Posterior cingulate gyrus (tissue), 11 donors: Measurements from ENCODE around the gene SEMA5A.
A peak's percentile ranks its signal among the peaks of the same experiment; 100 is the strongest.

ENCODE experiments used
- DNase-seq, 10 donors: peaks; one replicate each; pipeline versions ENCODE4 v3.0.0 to v3.0.0-alpha.2; 2020 to 2021; ENCODE audit warnings: mixed read lengths in 3 of 10
- intact Hi-C: fragments of 100-400 bp; cut with DNase I; formaldehyde crosslinking; loops from one replicate; pipeline ENCODE4 v1.15.1; 2023

The SEMA5A gene

DNA sequence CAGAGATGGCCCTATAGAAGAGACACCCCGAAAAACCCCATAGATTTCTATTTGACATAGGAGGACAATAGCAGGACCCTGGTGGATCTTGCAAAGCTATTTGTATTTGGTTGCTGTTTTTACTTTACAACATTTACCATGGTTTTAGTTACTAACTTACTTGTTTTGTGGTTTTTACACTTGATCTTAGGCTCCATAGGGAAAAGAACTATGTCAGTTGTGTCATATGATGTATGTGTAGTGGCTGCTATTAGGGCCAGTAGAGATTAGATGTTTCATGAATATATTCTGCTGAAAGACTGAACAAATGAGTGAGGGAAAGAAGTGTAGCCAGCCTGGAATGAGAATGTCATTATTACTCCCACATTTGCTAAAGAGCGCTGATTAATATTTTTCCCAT, 388.1 kb downstream of the SEMA5A start:
- DNase-seq: no peak
- intact Hi-C loops: loop anchor here (2.0 kb wide), 1 partner anchor 49 kb away; no protein-coding TSS in a partner anchor

DNA sequence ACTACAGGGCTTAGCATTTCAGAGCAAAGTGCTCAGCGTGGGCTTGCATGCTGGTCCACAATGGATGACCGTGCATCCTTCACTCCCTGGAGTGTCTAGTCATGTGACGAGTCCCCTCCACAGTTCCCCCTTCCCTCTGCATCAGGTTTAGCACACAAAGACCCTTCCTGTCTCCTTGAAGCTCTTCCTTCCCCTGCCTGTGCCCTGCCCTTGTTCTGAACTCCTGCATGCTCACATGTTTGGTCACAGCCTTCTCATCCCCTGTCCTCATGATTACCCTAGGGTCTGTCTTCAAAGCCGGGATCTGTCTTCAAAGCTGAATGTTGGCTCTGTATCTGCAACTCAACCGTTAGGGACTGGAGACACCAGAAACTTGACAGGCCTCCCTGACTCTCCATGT, 388.9 kb downstream of the SEMA5A start:
- intact Hi-C loops: no loop called here
- DNase-seq: no peak

DNA sequence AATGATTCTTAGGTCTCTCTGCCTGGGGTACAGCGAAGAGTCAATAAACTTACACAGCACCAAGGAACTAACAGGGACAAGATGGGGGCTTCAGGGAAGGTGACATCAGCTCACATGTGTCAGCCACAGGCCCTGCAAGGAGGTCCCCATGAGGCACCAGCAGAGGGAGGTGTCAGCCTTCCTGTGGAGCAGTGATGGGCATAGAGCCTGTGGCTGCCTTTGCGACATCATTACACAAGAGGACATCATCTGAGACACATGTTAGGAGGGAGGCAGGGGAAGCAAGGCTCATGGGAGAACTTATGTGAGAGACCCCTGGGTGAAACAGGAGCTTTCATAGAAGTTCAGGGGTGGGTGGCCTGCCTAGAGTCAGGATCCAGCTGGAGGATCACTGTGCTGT, 389.6 kb downstream of the SEMA5A start:
- intact Hi-C loops: no loop called here
- DNase-seq: peak in 9 of 10 donors; percentile 36 to 92 (median 61)

DNA sequence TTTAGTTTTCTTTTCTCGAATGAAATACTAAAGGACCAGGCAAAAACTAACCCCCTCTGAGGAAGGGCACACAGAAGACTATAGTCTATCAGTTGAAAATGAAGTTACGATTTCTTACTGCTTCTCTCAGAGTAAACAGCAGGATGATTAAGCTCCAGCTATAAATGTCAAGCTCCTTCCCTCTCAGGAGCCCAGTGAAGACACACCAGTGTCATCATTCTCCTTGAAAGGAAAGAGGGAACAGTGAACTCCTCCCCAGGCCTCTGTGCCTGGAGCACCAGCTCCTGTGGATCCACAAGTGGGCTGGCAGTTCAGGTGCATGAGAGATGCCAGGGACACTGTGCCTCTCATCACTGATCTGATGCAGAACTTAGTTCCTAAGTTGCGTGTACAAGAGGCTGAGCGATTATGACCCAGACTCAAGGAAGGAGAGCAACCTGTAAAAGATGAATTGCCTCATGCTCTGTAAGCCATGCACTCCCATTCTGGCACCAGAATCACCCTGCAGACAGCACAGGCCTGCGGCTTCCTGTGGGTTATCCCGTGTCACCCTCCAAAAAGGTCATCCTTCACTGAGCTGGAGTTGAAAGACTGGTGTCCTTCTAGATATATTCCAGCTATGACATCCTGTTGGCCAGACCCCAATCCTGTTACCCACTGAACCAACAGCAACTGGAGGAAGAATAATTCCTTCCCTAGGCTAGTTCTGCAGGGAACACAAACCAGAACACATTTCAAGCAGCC, 394.0 kb downstream of the SEMA5A start:
- intact Hi-C loops: no loop called here
- no peak for DNase-seq

DNA sequence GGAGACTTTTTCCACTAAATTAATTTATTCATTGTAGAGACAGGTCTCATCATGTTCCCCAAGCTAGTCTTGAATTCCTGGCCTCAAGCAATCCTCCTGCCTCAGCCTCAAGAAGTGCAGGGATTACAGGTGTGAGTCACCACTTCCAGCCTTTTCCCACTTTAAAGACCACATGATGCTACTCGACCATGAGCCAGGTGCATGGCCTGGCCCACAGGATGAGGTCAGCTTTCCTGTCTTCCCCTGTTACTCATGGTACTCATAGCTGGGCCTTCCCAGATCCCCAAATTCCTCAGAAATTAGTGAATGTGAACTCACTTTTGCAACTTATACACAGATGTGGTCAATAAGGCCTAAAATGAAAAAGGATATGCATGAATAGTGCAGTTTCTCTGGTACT, 395.9 kb downstream of the SEMA5A start:
- no peak for DNase-seq
- intact Hi-C loops: no loop called here

DNA sequence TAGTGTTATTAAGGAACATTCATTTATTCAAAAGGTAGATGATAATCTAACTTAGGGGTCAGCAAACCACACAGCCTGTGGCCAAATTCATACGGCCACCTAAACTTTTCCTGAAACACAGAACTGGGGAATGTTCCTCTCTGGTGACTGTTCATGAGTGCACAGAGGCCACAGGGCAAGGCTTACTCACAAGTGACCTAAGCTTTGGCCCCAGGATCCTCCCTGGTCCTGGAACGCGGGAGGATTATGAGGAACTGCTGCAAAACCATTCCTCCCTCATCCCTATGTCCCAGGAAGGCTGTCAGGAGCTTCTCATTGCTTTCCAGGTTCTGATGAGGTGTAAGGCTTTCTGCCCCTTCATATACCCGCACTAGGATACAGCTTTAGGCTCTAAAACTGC, 397.6 kb downstream of the SEMA5A start:
- DNase-seq: no peak
- intact Hi-C loops: no loop called here

DNA sequence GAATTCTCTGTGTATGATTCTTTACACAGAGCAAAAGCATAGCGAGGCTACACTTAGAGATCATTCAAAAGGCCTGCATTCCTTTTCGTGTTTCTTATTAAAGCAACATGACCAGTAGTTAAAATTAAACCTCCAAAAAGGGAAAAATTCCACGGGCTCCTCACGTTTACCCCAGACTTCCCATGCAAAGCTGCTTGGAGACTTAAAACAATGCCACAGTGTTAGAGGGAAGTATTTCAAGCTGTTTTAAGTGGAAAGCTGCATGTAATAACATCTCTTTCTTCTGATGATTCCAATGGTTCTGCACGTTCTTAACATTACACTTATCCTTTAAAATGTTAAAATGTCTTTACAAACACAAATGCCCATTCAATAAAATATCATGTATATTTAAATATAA, 405.2 kb downstream of the SEMA5A start:
- intact Hi-C loops: no loop called here
- DNase-seq: no peak

DNA sequence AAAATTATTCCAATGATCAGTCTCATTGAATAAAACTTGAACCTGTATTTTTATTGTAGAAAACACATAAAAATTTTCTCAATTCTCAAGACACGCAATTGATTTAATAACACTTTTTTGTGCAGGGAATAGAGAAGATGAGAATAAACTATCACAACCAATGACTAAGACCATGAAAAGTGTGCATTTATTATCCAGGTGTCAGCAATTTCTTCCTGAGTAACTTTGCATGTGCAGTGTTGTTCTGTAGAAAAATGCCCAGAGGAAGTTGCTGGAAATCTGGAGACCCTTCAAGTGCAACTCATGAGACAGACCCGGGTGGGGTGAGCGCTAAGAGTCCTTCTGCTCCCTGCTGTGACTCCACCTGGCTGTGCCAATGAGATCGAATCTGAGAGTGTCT, 405.7 kb downstream of the SEMA5A start:
- DNase-seq: no peak
- intact Hi-C loops: no loop called here

DNA sequence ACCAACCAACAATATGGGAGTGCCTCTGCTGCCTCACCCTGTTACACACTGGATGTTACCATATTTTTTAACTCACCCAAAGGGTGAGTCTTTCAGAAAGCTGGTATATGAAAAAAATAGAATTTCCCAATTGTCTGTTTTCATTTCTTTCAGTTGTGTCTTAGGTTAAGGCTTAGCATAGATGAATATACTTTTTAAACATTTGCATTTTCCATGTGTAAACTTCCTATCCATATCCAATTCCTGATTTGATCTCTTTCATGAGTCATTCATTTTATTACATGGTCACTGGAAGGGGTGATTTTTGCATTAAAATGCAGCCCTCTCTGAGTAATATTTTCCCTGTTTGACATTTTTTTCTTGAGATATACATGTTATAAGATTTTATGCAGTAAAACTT, 406.5 kb downstream of the SEMA5A start:
- DNase-seq: no peak
- intact Hi-C loops: no loop called here

DNA sequence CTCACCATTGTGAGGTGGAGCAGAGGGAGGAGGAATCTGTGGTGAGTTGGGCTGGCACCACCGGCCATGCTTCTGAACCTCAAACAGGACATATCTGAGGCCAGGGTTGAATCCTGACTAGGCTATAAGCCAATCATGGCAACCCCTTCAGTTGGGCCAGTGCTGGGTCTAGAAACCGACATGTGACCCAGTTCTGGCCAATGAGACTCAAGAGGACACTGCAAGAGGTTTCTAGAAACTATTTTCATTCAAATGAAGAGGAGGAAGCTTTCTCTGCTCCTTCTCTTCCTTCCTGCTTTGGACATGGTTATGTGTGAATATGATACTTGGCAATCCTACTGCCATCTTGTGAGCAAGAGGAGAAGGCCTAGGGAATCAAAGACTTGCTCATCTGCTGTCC, 417.7 kb downstream of the SEMA5A start:
- DNase-seq: no peak
- intact Hi-C loops: no loop called here

DNA sequence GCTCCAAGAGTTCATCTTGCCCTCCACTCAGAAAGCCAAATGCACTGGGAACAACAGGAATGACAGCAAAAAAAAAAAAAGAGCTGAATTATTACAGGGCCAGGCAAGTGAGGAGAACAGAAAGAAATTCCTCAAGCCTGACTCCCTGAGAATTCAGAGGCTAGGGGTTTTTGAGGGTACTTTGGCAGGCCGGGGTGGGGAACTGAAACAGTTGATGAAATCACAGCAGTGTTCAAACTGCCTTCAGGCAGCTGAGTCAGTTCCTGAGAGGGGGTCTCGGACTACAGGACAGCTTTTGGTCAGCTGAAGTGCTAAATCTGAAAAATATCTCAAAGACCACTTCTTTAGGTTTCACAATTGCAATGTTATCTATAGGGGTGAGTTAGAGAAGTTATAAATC, 419.4 kb downstream of the SEMA5A start:
- intact Hi-C loops: no loop called here

DNA sequence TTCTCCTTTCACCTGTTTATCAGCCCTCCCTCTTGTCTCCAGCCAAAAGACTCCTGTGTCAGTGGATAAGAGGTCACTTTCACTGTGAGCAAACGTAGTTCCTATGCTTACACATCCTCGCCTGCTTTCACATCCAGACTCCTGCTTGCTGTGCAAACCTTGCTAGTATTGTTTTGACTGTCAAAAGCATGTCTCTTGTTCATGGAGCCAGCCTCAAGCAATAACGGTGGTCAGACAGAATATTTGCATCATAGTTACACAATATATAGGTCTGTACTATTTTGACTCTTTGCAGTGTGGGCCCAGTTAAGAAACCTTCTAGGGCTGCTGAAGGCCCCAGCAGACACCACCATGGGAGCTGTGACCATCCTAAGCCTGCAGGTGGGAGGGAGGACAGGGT, 420.0 kb downstream of the SEMA5A start:
- intact Hi-C loops: no loop called here
- no peak for DNase-seq

More for the DNA sequence above, 419.4 kb downstream of the SEMA5A start:
- DNase-seq: no peak

DNA sequence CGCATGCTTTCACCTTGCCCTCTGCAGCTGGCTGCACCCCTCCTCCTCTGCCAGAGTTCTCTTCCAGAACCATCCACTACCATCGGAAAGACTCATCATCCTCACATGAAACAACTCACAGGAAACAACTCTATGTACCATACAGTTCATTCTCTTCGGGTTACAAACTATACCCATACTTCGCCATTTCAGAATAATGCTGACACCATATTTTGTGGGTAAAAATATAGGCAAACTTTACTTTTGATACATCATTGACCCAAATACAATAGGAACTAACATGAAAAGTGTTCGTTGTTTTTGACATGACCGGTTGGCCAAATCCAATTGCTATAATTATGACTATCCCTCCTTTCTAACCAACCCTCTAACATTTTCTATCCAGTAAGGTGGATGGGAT, 421.0 kb downstream of the SEMA5A start:
- DNase-seq: no peak
- intact Hi-C loops: no loop called here

DNA sequence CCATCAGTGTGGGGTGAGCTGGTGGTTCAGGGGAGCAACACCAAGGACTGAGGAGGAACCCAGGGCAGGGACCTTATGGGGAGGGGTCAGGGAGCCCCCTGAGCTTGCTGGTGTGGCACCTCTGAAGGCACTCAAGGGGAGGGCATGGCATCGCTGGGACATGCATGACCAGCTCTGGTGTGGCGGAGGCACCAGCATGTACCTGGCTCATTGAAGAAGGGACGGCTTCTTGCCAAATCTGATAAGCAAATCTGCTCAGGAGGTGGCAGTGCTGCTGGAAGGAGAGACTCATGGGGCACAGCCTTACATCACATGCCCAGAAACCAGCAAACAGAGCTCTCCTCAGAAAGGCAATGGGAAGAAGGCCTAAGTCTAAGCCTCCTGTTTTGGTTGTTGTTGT, 421.8 kb downstream of the SEMA5A start:
- intact Hi-C loops: no loop called here
- peak in 2 of 10 donors; percentile 59 to 66 for DNase-seq

DNA sequence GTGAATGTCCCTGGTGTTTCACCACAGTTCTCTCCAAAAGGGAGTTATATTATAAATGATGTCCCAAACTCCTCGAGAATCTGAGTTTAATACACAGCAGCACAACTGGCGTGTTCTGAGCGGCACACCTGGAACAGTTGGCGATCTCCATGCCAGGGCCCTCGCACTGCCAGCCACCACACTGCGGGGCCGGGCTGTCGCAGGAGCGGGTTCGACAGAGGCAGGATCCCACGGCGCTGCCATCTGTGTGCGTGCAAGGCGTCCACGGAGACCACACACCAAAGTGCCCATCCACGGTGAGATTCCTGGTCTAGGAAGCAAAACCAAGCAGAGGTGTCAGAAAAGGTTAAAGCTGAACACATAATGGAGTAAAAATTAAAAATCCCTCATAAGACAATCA, 423.3 kb downstream of the SEMA5A start:
- intact Hi-C loops: no loop called here

DNA sequence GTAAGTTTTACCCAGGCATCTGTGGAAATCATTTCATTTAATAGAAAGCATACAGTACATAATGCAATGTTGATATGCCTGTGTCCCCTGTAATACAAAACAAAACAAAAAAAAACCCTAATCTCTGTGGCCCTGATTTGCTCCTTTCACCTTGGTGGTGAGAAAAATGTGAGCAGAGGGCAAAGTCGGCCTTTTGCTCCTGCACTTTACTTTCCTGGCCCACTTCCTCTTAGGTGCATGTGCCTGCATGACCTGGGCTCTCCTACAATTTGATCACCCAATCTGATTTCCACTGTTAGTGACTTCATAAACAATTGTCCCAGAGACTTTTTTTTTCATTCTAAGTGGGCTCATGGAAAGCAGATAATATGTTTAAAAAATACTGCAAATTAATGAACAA, 424.3 kb downstream of the SEMA5A start:
- no peak for DNase-seq
- intact Hi-C loops: no loop called here

More for the DNA sequence above, 423.3 kb downstream of the SEMA5A start:
- no peak for DNase-seq

DNA sequence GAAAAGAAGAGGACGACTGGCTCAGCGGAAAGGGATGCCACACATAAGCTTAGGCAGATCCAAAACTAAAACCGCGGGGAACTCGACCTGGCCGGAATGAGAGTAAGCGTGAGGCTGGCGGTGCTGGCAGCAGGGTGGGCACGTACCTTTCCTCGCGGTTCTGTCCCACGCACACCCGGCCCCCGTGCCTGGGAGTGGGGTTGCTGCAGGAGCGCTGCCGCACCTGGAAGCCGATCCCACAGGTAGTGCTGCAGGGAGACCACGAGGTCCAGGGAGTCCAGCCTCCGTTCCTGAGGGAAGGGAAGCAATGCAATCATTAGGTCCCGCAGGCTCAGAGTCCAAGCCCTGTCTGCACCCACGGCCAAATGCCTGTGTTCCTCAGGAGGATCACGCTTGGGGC, 427.0 kb downstream of the SEMA5A start:
- peak in 1 of 10 donors; percentile 68 for DNase-seq
- intact Hi-C loops: no loop called here

DNA sequence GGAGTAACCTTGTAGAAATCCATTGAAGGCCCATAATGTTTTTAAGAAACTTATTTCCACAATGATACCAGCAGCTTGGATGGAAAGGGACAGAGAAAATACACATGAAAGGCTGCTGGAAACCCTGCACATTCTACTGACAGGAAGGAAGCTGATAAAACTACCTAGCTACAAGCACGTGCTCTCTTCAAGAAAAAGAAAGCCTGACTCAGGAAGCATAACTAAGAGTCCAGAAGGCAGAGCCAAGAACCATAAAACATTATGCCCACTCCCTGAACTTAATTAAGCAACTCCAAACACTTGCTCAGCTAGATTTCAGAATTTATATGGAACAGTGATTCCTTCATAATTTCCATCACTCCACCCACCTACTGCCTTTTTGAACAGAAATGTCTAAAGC, 430.8 kb downstream of the SEMA5A start:
- DNase-seq: no peak
- intact Hi-C loops: no loop called here

DNA sequence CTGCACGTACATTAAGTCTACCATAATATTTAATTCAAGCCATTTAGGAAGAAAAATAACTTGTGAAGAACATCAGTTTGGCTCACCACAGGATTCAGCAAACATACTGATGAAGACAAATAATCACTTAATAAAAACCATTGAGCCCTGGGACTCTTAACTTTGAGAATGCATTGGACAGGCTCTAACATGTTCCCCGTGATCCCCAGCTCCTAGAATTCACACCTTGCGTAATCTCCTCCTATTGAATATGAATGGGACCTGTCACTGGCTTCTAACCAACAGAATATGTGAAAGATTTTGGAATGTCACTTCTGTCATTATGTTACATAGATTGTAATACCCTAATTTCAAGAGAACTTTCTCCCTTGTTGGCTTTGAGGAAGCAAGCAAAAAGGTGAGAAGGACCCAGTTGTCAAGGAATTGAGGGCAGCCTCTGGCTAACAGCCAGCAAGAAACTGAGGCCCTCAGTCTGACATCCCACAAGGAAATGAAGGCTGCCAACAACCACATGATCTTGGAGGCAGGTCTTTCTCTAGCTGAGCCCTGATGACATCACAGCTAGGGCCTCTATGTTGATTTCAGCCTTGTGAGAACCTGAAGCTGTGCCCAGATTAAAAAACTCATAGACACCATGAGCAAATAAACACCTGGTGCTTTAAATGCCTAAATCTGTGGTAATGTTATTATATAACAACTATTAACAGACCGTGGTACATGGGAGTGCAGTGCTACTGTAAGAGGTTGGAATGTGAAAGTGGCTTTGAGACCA, 433.2 kb downstream of the SEMA5A start:
- DNase-seq: no peak
- intact Hi-C loops: no loop called here

DNA sequence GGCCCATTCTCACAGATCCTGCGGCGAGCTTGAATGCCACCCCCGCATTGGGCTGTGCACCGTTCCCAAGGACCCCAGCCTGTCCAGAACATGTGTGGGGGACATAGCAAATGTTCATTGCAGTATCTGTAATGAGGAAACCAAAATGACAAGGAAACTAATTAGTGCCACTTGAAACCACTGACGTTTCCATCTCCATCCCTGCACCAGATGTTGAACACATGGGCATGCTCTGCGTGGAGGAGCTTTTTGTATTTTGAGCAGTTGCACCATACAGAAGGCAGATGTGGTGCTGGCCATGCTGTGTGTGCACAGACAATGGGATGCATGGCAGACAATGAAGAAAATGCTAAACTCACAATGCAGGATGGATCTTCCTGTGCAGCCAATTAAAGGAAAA, 437.7 kb downstream of the SEMA5A start:
- intact Hi-C loops: no loop called here
- no peak for DNase-seq

DNA sequence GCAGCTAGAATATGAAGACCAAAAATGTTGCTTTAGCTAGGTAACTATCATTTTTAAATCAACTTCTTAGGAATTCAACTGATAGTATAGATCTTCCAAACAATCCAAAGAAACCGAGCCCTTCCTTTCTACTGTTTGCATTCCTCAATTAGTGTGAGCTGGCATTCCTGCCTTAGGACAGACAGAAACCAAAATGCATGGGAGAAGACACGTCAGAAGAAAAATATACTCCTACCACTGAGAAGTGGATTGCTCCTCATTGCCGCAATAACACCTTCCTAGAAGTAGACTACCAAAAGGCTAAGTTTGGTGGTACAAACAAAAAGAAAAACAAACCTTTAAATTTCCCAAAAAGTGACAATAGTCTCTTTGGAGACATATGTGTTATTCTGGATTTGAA, 440.0 kb downstream of the SEMA5A start:
- intact Hi-C loops: no loop called here
- no peak for DNase-seq
